AG20443 (cell line): ENCODE measurements around the gene SOAT1.
"Not testable (repeated sequence)": the region's sequence is repeated elsewhere in the genome, so short reads cannot be mapped to it uniquely, and the experiment has no call there.

Experiments
- DNase-seq: peaks from one replicate; pipeline ENCODE4 v3.0.0; 2012; ENCODE audit warnings: low spot score, mixed read lengths

Gene SOAT1

GRCh38 chr1:179293340-179294327, at the start of gene SOAT1:
TSS of gene SOAT1 (plus strand) at chr1:179293797. CDS start at chr1:179302685, 8,888 bp downstream.
- DNase-seq, result peak; percentile 96

- not testable (repeated sequence) for DNase-seq
Observed at GRCh38 chr1:179245426-179245825, 48.2 kb upstream of the SOAT1 start.

- DNase-seq, result no peak
Observed at GRCh38 chr1:179247923-179248322, 45.7 kb upstream of the SOAT1 start.

- DNase-seq, result peak; percentile 65
Observed at GRCh38 chr1:179251675-179252074, 41.9 kb upstream of the SOAT1 start.

GRCh38 chr1:179252606-179253005, 41.0 kb upstream of the SOAT1 start:
- no peak for DNase-seq

GRCh38 chr1:179253286-179253972, 40.2 kb upstream of the SOAT1 start:
- DNase-seq, result no peak

- DNase-seq, result no peak
Observed at GRCh38 chr1:179262183-179262582, 31.4 kb upstream of the SOAT1 start.

GRCh38 chr1:179263121-179263520, 30.5 kb upstream of the SOAT1 start:
- no peak for DNase-seq

- no peak for DNase-seq
Observed at GRCh38 chr1:179264507-179264906, 29.1 kb upstream of the SOAT1 start.

GRCh38 chr1:179269071-179269470, 24.5 kb upstream of the SOAT1 start:
- DNase-seq, result no peak

GRCh38 chr1:179274424-179274823, 19.2 kb upstream of the SOAT1 start:
- DNase-seq, result not testable (repeated sequence)

GRCh38 chr1:179278920-179279319, 14.7 kb upstream of the SOAT1 start:
- DNase-seq, result no peak

- DNase-seq, result no peak
Observed at GRCh38 chr1:179283992-179284391, 9.6 kb upstream of the SOAT1 start.

GRCh38 chr1:179287946-179288345, 5.7 kb upstream of the SOAT1 start:
- no peak for DNase-seq

GRCh38 chr1:179288977-179289376, 4.6 kb upstream of the SOAT1 start:
- DNase-seq, result no peak

- peak; percentile 11 for DNase-seq
Observed at GRCh38 chr1:179295164-179295755, 1.7 kb downstream of the SOAT1 start.

- no peak for DNase-seq
Observed at GRCh38 chr1:179296356-179297104, 2.9 kb downstream of the SOAT1 start.

- DNase-seq, result no peak
Observed at GRCh38 chr1:179297105-179297378, 3.4 kb downstream of the SOAT1 start.

GRCh38 chr1:179298952-179299351, 5.4 kb downstream of the SOAT1 start:
- no peak for DNase-seq

- no peak for DNase-seq
Observed at GRCh38 chr1:179300112-179300511, 6.5 kb downstream of the SOAT1 start.

GRCh38 chr1:179302070-179302469, 8.5 kb downstream of the SOAT1 start:
- DNase-seq, result no peak

- no peak for DNase-seq
Observed at GRCh38 chr1:179303200-179303785, 9.7 kb downstream of the SOAT1 start.
